Calu3 (cell line): Measurements from ENCODE around the gene SLC22A17. TPM values are rescaled to one million over a fixed set of nuclear protein-coding genes. Genes with fewer than 3 reads are reported as not detected.
A peak's percentile ranks its signal among the peaks of the same experiment; 100 is the strongest.
"Not testable (repeated sequence)": the region's sequence is repeated elsewhere in the genome, so short reads cannot be mapped to it uniquely, and the experiment has no call there.

Source experiments
- Bru-seq: library from RNA; stranded (reverse); fragments of 400-500 nt; gene quantifications from one replicate; lab custom pipeline; 2021; lab: Mats Ljungman, UMichigan
- BruChase-seq, 2 experiments: library from RNA; stranded (reverse); fragments of 400-500 nt; gene quantifications; one replicate each; lab custom pipeline; 2021; lab: Mats Ljungman, UMichigan
- BruUV-seq: library from RNA; stranded (reverse); fragments of 400-500 nt; replicated peaks from 2 replicates; lab custom pipeline; 2021; lab: Mats Ljungman, UMichigan
- CTCF ChIA-PET: fragments of 300-600 bp; sonication (Branson Sonifier 250); formaldehyde crosslinking; loops from one replicate; lab custom pipeline; 2022; ENCODE audit warnings: antibody characterized with exemption; lab: Charles Lee
- DNase-seq: peaks from one replicate; pipeline ENCODE4 v3.0.0; 2022
- H3K27ac Mint-ChIP-seq: one replicate; pipeline ENCODE4 v1.8.0; 2022; ENCODE audit warnings: mixed read lengths; ENCODE audit not compliant: unreplicated experiment
- H3K27me3 Mint-ChIP-seq: one replicate; pipeline ENCODE4 v1.8.0; 2022; ENCODE audit warnings: mixed read lengths; ENCODE audit not compliant: unreplicated experiment
- H3K36me3 Mint-ChIP-seq: one replicate; pipeline ENCODE4 v1.8.0; 2022; ENCODE audit warnings: mild to moderate bottlenecking, moderate library complexity, mixed read lengths; ENCODE audit not compliant: insufficient read depth, unreplicated experiment
- H3K4me1 Mint-ChIP-seq: one replicate; pipeline ENCODE4 v1.8.0; 2022; ENCODE audit warnings: mild to moderate bottlenecking, low read depth, mixed read lengths; ENCODE audit not compliant: unreplicated experiment
- H3K4me3 Mint-ChIP-seq: one replicate; pipeline ENCODE4 v1.8.0; 2022; ENCODE audit warnings: mild to moderate bottlenecking, low read depth, moderate library complexity, mixed read lengths; ENCODE audit not compliant: unreplicated experiment
- H3K9me3 Mint-ChIP-seq: one replicate; pipeline ENCODE4 v1.8.0; 2022; ENCODE audit warnings: low read depth, mixed read lengths; ENCODE audit not compliant: unreplicated experiment
- CTCF ChIP-seq: fragments of 200-600 bp; IDR thresholded peaks from one replicate; pipeline ENCODE4 v1.8.0; 2022; ENCODE audit warnings: antibody characterized with exemption; ENCODE audit not compliant: unreplicated experiment
- intact Hi-C: fragments of 100-400 bp; cut with micrococcal nuclease; formaldehyde crosslinking; loops from one replicate; pipeline ENCODE4 v1.10.0; 2022; ENCODE audit not compliant: unreplicated experiment
- long read RNA-seq: library from polyadenylated mRNA; stranded (forward); transcript quantifications from one replicate; pipeline ENCODE4 v2.0.0, GENCODE V29; 2022
- total RNA-seq: library from RNA; stranded (reverse); gene quantifications from 2 replicates; pipeline ENCODE4 v1.2.3, GENCODE V29; 2022

SLC22A17 gene
- 0.39 and 0.61 TPM in 2 replicates for total RNA-seq
- Bru-seq, nascent RNA = percentile 9 among the genes with signal in this experiment
- BruChase-seq, experiment 1, labeled RNA remaining after a 6-hour chase = not detected
- BruChase-seq, experiment 2, labeled RNA remaining after a 2-hour chase = not detected
- long read RNA-seq, partial matches to known transcripts = 1 of 1 reads
- long read RNA-seq, other reads (novel, unspliced or antisense) = 0 of 1 reads

GRCh38 chr14:23352506-23353432 lies at the start of gene SLC22A17:
Gene SLC22A17 (minus strand): TSS chr14:23352887.
- CTCF ChIA-PET = no interaction called here
- H3K4me1 Mint-ChIP-seq = no peaks in the 10 kb centered on the region
- H3K4me3 Mint-ChIP-seq = no peak within 1 kb of the TSS
- H3K27me3 Mint-ChIP-seq = peaks cover 86% of the 10 kb centered on the region
- H3K36me3 Mint-ChIP-seq = no peaks in the 10 kb centered on the region
- TF ChIP-seq CTCF = no peak
- H3K27ac Mint-ChIP-seq = no peak within 1 kb of the TSS
- intact Hi-C loops = no loop called here
- peak; percentile 11 for DNase-seq
- BruUV-seq = no TSS peak
- H3K9me3 Mint-ChIP-seq = peaks cover 3% of the 10 kb centered on the region

- H3K4me3 Mint-ChIP-seq = no peak overlapping the region
- H3K27me3 Mint-ChIP-seq = peaks cover 95% of the 10 kb centered on the region
- no peak for TF ChIP-seq CTCF
- CTCF ChIA-PET = no interaction called here
- no peak overlapping the region for H3K27ac Mint-ChIP-seq
- H3K9me3 Mint-ChIP-seq = no peaks in the 10 kb centered on the region
- no peaks in the 10 kb centered on the region for H3K4me1 Mint-ChIP-seq
- H3K36me3 Mint-ChIP-seq = no peaks in the 10 kb centered on the region
- BruUV-seq = no TSS peak
- intact Hi-C loops = no loop called here
- DNase-seq = no peak
Measured at GRCh38 chr14:23401291-23401690, 48.6 kb upstream of the SLC22A17 start.

DNA sequence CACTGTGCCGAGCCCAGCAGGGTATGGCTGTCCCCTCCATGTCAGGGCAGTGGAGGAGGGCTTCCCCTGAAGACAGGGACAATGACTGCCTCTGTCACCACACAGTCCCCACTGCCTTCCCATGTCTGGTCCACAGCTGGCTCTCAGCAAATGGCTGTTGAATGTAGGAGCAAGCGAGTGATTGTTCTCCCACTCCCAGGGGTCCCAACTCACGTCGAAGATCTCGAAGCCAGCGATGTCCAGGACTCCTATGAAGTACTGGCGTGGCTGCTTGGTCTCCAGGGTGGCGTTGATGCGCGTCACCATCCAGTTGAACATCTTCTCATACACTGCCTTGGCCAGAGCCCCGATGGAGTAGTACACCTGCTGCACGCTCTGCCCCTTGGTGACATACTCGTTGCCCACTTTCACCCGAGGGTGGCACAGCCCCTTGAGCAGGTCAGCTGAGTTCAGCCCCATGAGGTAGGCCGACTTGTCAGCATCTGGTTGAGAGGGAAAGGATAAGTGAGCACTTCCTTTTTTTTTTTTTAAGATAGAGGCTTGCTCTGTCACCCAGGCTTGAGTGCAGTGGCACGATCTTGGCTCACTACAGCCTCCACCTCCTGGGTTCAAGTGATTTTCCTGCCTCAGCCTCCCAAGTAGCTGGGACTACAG lies 47.9 kb upstream of the SLC22A17 start:
- H3K9me3 Mint-ChIP-seq, H3K36me3 Mint-ChIP-seq, intact Hi-C loops, H3K4me1 Mint-ChIP-seq, BruUV-seq, H3K4me3 Mint-ChIP-seq, DNase-seq, H3K27ac Mint-ChIP-seq, CTCF ChIA-PET: not testable (repeated sequence)
- peaks cover 95% of the 10 kb centered on the region for H3K27me3 Mint-ChIP-seq

- BruUV-seq = no TSS peak
- Mint-ChIP-seq H3K36me3 (no peaks in the 10 kb centered on the region), H3K4me3 (no peak overlapping the region), H3K27ac (no peak overlapping the region), H3K4me1 (no peaks in the 10 kb centered on the region), H3K27me3 (peaks cover 91% of the 10 kb centered on the region), H3K9me3 (no peaks in the 10 kb centered on the region)
- no peak for TF ChIP-seq CTCF
- CTCF ChIA-PET = no interaction called here
- intact Hi-C loops = no loop called here
- no peak for DNase-seq
Measured at GRCh38 chr14:23399591-23399990, 46.9 kb upstream of the SLC22A17 start.
